ENCODE results near the gene MYO7B. TPM values are rescaled to one million over a fixed set of nuclear protein-coding genes. Genes with fewer than 3 reads are reported as not detected.

Gene MYO7B
- total RNA-seq, 1 experiment from 2014 or later = 0.05 TPM

DNA sequence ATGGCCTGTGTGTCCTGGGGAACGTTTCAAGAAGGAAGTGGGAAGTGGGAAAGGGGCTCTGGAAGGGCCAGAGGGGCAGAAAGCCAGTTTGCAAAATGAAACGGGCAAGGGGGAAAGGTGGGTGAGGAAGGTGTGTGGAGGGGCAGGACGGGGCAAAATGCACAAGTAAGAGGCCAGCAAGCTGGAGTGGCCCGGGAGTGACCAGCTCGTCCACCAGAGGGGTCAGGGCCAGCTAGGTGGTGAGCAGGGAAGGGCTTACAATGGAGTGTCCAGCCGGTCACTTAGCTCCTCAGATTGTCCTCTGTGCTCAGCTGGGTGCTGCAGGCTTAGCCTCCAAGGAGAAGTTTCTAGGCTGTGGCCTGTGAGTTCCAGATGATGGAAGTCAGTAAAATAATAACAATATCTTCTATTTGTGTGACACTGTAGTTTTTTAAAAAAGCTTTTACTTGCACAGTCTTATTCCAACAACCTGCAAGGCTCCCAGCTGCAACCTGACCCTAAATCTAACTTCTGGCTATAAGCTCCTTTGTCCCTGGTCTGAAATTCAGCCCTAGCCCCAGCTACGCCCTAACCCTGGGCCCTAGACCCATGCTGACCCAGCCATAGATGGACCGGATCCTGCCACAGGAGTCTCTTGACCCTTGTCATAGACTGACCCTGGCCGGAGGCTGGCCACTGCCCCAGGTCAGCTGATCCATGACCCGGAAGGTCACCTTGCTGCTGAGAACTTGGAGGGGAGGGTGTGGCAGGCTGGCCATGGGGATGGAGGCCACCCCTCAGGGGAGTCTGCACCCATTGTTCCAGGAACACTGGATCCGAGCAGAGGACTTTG is 29.2 kb downstream of the MYO7B start:
- Mint-ChIP-seq H3K27ac (ENCODE audit: unreplicated experiment) (no peak overlapping the region), H3K4me1 (ENCODE audit: low read depth, unreplicated experiment) (no peaks in the 10 kb centered on the region), H3K9me3 (ENCODE audit: low read depth, unreplicated experiment) (no peaks in the 10 kb centered on the region), H3K4me3 (ENCODE audit: low read depth, unreplicated experiment) (no peak overlapping the region), H3K36me3 (ENCODE audit: insufficient read depth, unreplicated experiment) (no peaks in the 10 kb centered on the region), H3K27me3 (ENCODE audit: unreplicated experiment) (peaks cover 33% of the 10 kb centered on the region)
- TF ChIP-seq, protein P1, sequence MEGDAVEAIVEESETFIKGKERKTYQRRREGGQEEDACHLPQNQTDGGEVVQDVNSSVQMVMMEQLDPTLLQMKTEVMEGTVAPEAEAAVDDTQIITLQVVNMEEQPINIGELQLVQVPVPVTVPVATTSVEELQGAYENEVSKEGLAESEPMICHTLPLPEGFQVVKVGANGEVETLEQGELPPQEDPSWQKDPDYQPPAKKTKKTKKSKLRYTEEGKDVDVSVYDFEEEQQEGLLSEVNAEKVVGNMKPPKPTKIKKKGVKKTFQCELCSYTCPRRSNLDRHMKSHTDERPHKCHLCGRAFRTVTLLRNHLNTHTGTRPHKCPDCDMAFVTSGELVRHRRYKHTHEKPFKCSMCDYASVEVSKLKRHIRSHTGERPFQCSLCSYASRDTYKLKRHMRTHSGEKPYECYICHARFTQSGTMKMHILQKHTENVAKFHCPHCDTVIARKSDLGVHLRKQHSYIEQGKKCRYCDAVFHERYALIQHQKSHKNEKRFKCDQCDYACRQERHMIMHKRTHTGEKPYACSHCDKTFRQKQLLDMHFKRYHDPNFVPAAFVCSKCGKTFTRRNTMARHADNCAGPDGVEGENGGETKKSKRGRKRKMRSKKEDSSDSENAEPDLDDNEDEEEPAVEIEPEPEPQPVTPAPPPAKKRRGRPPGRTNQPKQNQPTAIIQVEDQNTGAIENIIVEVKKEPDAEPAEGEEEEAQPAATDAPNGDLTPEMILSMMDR (IDR thresholded peaks at IDR 0.05; ENCODE audit: unreplicated experiment) = no peak
- intact Hi-C loops (cut with micrococcal nuclease; ENCODE audit: unreplicated experiment) = no loop called here
- DNase-seq = no peak
- CTCF ChIA-PET = interaction anchor here (1.7 kb wide), 1 partner anchor 27 kb away, joined by 4 read pairs; no protein-coding TSS in a partner anchor
- BruUV-seq (replicated peaks) = no TSS peak

DNA sequence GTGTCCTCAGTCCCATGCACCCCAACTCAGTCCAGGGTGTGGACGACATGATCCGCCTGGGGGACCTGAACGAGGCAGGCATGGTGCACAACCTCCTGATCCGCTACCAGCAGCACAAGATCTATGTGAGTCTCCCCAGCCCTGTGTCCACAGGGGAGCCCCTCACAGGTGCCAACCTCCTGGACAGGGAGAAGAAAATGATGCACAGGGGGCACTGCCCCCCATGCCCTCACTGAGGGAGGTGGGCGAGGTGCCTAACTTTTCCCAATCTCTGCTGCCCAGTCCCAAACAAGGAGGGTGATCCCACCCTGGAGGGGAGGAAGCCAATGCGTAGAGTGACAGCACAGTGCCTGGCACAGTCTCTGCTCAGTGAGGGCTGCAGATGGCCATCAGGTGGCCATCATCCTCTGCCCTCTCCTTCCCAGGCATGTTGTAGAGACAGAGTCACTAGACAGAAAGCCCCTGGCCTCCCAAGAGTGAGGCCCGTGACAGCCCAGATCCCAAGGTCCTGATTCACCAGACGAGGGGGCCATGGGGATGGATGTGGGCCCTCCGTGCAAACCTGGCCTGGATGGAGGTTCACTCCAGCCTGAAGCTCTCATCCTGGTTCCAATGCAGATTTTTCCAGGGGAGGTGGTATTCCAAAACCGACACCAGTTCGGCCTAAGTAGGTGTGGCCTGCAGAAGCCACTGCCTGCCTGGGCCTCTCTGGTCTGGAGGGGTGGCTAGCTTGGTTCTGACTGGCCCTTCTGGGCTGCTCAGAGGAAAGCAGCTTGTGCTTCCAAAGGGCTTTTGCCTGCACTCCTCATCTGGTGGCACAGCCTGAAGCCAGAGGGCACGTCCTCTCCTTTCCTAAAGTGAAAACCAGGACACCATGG is 30.0 kb downstream of the MYO7B start:
- no peak overlapping the region for H3K27ac Mint-ChIP-seq (ENCODE audit: unreplicated experiment)
- TF ChIP-seq, protein P1 (IDR thresholded peaks at IDR 0.05; ENCODE audit: unreplicated experiment) = no peak
- H3K4me3 Mint-ChIP-seq (ENCODE audit: low read depth, unreplicated experiment) = no peak overlapping the region
- CTCF ChIA-PET = no interaction called here
- H3K36me3 Mint-ChIP-seq (ENCODE audit: insufficient read depth, unreplicated experiment) = no peaks in the 10 kb centered on the region
- H3K4me1 Mint-ChIP-seq (ENCODE audit: low read depth, unreplicated experiment) = no peaks in the 10 kb centered on the region
- no peak for DNase-seq
- intact Hi-C loops (cut with micrococcal nuclease; ENCODE audit: unreplicated experiment) = no loop called here
- H3K9me3 Mint-ChIP-seq (ENCODE audit: low read depth, unreplicated experiment) = no peaks in the 10 kb centered on the region
- H3K27me3 Mint-ChIP-seq (ENCODE audit: unreplicated experiment) = peaks cover 32% of the 10 kb centered on the region
- no TSS peak for BruUV-seq (replicated peaks)

- TF ChIP-seq, protein P1 (IDR thresholded peaks at IDR 0.05; ENCODE audit: unreplicated experiment) = no peak
- no peak for DNase-seq
- Mint-ChIP-seq H3K9me3 (ENCODE audit: low read depth, unreplicated experiment) (no peaks in the 10 kb centered on the region), H3K4me3 (ENCODE audit: low read depth, unreplicated experiment) (no peak overlapping the region), H3K27me3 (ENCODE audit: unreplicated experiment) (peaks cover 38% of the 10 kb centered on the region), H3K4me1 (ENCODE audit: low read depth, unreplicated experiment) (no peaks in the 10 kb centered on the region), H3K27ac (ENCODE audit: unreplicated experiment) (no peak overlapping the region), H3K36me3 (ENCODE audit: insufficient read depth, unreplicated experiment) (no peaks in the 10 kb centered on the region)
- intact Hi-C loops (cut with micrococcal nuclease; ENCODE audit: unreplicated experiment) = no loop called here
- CTCF ChIA-PET = no interaction called here
- no TSS peak for BruUV-seq (replicated peaks)
Measured at GRCh38 chr2:127566139-127566417, 30.6 kb downstream of the MYO7B start.

GRCh38 chr2:127566576-127566975 is 31.1 kb downstream of the MYO7B start:
- BruUV-seq (replicated peaks) = no TSS peak
- no peak overlapping the region for H3K4me3 Mint-ChIP-seq (ENCODE audit: low read depth, unreplicated experiment)
- no peaks in the 10 kb centered on the region for H3K36me3 Mint-ChIP-seq (ENCODE audit: insufficient read depth, unreplicated experiment)
- DNase-seq = no peak
- TF ChIP-seq, protein P1 (IDR thresholded peaks at IDR 0.05; ENCODE audit: unreplicated experiment) = peak; percentile 9
- no peaks in the 10 kb centered on the region for H3K4me1 Mint-ChIP-seq (ENCODE audit: low read depth, unreplicated experiment)
- no peaks in the 10 kb centered on the region for H3K9me3 Mint-ChIP-seq (ENCODE audit: low read depth, unreplicated experiment)
- no peak overlapping the region for H3K27ac Mint-ChIP-seq (ENCODE audit: unreplicated experiment)
- CTCF ChIA-PET = no interaction called here
- peaks cover 35% of the 10 kb centered on the region for H3K27me3 Mint-ChIP-seq (ENCODE audit: unreplicated experiment)
- intact Hi-C loops (cut with micrococcal nuclease; ENCODE audit: unreplicated experiment) = no loop called here

Measured in Calu3 (cell line).